ENCODE data around the gene HLCS.

HLCS gene

DNA sequence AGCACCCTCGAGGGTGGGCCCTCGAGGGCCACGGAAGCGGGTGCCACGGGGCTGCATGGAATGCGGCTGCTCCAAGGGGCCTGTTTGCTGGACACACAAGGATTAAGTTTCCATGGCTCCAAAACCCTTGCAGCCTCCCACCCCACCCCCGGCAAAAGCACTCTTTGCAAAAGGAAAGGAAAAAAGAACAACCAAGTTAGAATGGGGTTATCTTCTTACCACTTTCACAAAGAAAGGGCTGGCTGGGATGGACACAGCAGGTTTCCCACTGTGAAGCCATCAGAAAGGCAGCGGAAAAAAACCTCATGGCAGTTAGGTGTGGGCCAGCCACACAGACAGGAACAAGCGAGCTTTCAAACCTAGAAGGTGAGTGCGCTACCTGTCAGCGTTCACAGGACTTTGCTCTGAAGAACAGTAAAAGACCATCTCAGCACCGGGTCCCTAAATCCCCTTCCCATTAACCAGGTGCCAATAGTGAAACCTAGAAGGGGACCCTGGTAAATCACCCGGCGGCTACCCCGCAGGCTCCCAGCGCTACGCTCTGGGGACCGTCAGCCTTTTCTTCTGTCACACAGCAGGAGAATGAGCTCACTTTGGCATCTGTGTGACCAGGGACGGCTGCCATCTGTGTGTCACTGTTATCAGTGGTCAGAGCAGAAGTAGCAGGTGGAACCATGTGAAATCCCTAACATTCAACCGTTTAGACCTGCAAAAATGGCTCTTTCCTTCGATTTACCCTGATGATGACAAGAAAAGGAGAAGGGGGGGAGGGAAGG is 174.6 kb downstream of the HLCS start (continued):
- TF ChIP-seq, protein P1, sequence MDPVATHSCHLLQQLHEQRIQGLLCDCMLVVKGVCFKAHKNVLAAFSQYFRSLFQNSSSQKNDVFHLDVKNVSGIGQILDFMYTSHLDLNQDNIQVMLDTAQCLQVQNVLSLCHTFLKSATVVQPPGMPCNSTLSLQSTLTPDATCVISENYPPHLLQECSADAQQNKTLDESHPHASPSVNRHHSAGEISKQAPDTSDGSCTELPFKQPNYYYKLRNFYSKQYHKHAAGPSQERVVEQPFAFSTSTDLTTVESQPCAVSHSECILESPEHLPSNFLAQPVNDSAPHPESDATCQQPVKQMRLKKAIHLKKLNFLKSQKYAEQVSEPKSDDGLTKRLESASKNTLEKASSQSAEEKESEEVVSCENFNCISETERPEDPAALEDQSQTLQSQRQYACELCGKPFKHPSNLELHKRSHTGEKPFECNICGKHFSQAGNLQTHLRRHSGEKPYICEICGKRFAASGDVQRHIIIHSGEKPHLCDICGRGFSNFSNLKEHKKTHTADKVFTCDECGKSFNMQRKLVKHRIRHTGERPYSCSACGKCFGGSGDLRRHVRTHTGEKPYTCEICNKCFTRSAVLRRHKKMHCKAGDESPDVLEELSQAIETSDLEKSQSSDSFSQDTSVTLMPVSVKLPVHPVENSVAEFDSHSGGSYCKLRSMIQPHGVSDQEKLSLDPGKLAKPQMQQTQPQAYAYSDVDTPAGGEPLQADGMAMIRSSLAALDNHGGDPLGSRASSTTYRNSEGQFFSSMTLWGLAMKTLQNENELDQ (tag by site-specific recombination; IDR thresholded peaks at IDR 0.05; ENCODE audit: low read depth): no peak
- TF ChIP-seq ZNF23 (tag by site-specific recombination; IDR thresholded peaks at IDR 0.05; ENCODE audit: borderline replicate concordance): no peak
- no peak for TF ChIP-seq ZNF155 (tag by site-specific recombination; IDR thresholded peaks at IDR 0.05)
- TF ChIP-seq ZNF529 (tag by site-specific recombination; IDR thresholded peaks at IDR 0.05; ENCODE audit: insufficient replicate concordance): no peak
- no peak for TF ChIP-seq ZNF223 (tag by site-specific recombination; IDR thresholded peaks at IDR 0.05)
- TF ChIP-seq ZBTB20 (tag by site-specific recombination; IDR thresholded peaks at IDR 0.05): no peak

DNA sequence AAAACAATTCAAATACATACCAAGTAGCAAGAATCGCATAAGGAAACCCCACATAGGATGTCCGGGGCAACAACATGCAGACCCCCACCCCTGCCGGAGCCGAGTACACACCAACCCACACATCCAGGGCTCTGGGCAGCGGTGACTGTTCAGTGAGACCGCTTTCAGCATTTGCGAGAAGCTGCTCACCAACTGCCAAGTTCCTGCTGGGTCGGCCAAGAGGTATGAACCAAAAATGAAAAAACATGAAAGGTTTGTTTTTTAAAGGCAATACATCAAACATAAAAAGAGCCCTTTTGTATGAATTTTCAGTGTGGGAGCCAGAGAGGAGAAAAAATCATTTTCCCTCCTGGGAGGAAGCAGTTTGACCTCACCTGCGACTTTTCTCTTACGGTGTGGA is 175.3 kb downstream of the HLCS start:
- H3K4me1 ChIP-seq (ENCODE audit: control insufficient read depth, insufficient read depth, low read length): peaks cover 4% of the 10 kb centered on the region; the same call in 1 of the 2 replicates
- ChIA-PET CTCF (no interaction called here), POLR2A (no interaction called here)
- no peak overlapping the region for H3K4me3 ChIP-seq (ENCODE audit: low read depth, low read length)
- TF ChIP-seq, protein P1 (tag by site-specific recombination; IDR thresholded peaks at IDR 0.05; ENCODE audit: low read depth): no peak
- TF ChIP-seq SETDB1 (IDR thresholded peaks at IDR 0.05; ENCODE audit: insufficient read length, low read length): no peak
- TF ChIP-seq ZNF23 (tag by site-specific recombination; IDR thresholded peaks at IDR 0.05; ENCODE audit: borderline replicate concordance): no peak
- TF ChIP-seq, protein P2, sequence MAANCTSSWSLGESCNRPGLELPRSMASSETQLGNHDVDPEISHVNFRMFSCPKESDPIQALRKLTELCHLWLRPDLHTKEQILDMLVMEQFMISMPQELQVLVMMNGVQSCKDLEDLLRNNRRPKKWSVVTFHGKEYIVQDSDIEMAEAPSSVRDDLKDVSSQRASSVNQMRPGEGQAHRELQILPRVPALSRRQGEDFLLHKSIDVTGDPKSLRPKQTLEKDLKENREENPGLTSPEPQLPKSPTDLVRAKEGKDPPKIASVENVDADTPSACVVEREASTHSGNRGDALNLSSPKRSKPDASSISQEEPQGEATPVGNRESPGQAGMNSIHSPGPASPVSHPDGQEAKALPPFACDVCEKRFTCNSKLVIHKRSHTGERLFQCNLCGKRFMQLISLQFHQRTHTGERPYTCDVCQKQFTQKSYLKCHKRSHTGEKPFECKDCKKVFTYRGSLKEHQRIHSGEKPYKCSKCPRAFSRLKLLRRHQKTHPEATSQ (tag by site-specific recombination; IDR thresholded peaks at IDR 0.05): no peak
- no peak for TF ChIP-seq ZNF16 (tag by site-specific recombination; IDR thresholded peaks at IDR 0.05; ENCODE audit: low read depth)
- TF ChIP-seq ZBTB1 (tag by site-specific recombination; IDR thresholded peaks at IDR 0.05): no peak
- TF ChIP-seq, protein P3, sequence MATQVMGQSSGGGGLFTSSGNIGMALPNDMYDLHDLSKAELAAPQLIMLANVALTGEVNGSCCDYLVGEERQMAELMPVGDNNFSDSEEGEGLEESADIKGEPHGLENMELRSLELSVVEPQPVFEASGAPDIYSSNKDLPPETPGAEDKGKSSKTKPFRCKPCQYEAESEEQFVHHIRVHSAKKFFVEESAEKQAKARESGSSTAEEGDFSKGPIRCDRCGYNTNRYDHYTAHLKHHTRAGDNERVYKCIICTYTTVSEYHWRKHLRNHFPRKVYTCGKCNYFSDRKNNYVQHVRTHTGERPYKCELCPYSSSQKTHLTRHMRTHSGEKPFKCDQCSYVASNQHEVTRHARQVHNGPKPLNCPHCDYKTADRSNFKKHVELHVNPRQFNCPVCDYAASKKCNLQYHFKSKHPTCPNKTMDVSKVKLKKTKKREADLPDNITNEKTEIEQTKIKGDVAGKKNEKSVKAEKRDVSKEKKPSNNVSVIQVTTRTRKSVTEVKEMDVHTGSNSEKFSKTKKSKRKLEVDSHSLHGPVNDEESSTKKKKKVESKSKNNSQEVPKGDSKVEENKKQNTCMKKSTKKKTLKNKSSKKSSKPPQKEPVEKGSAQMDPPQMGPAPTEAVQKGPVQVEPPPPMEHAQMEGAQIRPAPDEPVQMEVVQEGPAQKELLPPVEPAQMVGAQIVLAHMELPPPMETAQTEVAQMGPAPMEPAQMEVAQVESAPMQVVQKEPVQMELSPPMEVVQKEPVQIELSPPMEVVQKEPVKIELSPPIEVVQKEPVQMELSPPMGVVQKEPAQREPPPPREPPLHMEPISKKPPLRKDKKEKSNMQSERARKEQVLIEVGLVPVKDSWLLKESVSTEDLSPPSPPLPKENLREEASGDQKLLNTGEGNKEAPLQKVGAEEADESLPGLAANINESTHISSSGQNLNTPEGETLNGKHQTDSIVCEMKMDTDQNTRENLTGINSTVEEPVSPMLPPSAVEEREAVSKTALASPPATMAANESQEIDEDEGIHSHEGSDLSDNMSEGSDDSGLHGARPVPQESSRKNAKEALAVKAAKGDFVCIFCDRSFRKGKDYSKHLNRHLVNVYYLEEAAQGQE (tag by site-specific recombination; IDR thresholded peaks at IDR 0.05): no peak
- TF ChIP-seq, protein P4, sequence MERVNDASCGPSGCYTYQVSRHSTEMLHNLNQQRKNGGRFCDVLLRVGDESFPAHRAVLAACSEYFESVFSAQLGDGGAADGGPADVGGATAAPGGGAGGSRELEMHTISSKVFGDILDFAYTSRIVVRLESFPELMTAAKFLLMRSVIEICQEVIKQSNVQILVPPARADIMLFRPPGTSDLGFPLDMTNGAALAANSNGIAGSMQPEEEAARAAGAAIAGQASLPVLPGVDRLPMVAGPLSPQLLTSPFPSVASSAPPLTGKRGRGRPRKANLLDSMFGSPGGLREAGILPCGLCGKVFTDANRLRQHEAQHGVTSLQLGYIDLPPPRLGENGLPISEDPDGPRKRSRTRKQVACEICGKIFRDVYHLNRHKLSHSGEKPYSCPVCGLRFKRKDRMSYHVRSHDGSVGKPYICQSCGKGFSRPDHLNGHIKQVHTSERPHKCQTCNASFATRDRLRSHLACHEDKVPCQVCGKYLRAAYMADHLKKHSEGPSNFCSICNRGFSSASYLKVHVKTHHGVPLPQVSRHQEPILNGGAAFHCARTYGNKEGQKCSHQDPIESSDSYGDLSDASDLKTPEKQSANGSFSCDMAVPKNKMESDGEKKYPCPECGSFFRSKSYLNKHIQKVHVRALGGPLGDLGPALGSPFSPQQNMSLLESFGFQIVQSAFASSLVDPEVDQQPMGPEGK (tag by site-specific recombination; IDR thresholded peaks at IDR 0.05): no peak
- no peak for TF ChIP-seq ZBTB17 (tag by site-specific recombination; IDR thresholded peaks at IDR 0.05)
- no peak for TF ChIP-seq ZNF423 (tag by site-specific recombination; IDR thresholded peaks at IDR 0.05)
- no peak for TF ChIP-seq ZSCAN30 (tag by site-specific recombination; IDR thresholded peaks at IDR 0.05)
- H3K9me3 ChIP-seq (ENCODE audit: control insufficient read depth, insufficient read depth, low read depth, low read length): no peaks in the 10 kb centered on the region
- no peak overlapping the region for H3K27ac ChIP-seq (ENCODE audit: extremely low read depth, low read depth, low read length)
- H3K36me3 ChIP-seq (ENCODE audit: control insufficient read depth in 2 of 2, insufficient read depth in 1 of 2, low read length in 2 of 2): no peaks in the 10 kb centered on the region
